Mesothelial cell of epicardium (in vitro differentiated cells): ENCODE measurements around the gene ADARB1. TPM values are rescaled to one million over a fixed set of nuclear protein-coding genes. Genes with fewer than 3 reads are reported as not detected.

Experiments used
- DNase-seq, 2 experiments: peaks; one replicate each; pipeline ENCODE4 v3.0.0; 2021; ENCODE audit warnings: low spot score in 2 of 2; ENCODE audit not compliant: unreplicated experiment in 2 of 2
- H3K27ac Mint-ChIP-seq: 2 replicates; pipeline ENCODE4 v1.8.0; 2021; ENCODE audit warnings: mixed read lengths
- H3K27me3 Mint-ChIP-seq: 2 replicates; pipeline ENCODE4 v1.8.0; 2021; ENCODE audit warnings: low read depth, mixed read lengths
- H3K36me3 Mint-ChIP-seq: 2 replicates; pipeline ENCODE4 v1.8.0; 2021; ENCODE audit warnings: mixed read lengths
- H3K4me1 Mint-ChIP-seq: 2 replicates; pipeline ENCODE4 v1.8.0; 2021; ENCODE audit warnings: mixed read lengths
- H3K4me3 Mint-ChIP-seq: 2 replicates; pipeline ENCODE4 v1.8.0; 2021; ENCODE audit warnings: mild to moderate bottlenecking, moderate library complexity, mixed read lengths
- H3K9me3 Mint-ChIP-seq: 2 replicates; pipeline ENCODE4 v1.8.0; 2021; ENCODE audit warnings: mixed read lengths
- total RNA-seq: library from RNA; stranded (reverse); gene quantifications from 3 replicates; pipeline ENCODE4 v1.2.1, GENCODE V29; 2021
- TF ChIP-seq, protein P1 (sequence below): fragments of 200-600 bp; sonication (generic); IDR thresholded peaks from one replicate; pipeline ENCODE4 v1.5.0; 2021; ENCODE audit warnings: antibody characterized with exemption; ENCODE audit not compliant: unreplicated experiment

Gene ADARB1
- total RNA-seq, 1 donor from 2014 or later: 26.5 TPM

DNA sequence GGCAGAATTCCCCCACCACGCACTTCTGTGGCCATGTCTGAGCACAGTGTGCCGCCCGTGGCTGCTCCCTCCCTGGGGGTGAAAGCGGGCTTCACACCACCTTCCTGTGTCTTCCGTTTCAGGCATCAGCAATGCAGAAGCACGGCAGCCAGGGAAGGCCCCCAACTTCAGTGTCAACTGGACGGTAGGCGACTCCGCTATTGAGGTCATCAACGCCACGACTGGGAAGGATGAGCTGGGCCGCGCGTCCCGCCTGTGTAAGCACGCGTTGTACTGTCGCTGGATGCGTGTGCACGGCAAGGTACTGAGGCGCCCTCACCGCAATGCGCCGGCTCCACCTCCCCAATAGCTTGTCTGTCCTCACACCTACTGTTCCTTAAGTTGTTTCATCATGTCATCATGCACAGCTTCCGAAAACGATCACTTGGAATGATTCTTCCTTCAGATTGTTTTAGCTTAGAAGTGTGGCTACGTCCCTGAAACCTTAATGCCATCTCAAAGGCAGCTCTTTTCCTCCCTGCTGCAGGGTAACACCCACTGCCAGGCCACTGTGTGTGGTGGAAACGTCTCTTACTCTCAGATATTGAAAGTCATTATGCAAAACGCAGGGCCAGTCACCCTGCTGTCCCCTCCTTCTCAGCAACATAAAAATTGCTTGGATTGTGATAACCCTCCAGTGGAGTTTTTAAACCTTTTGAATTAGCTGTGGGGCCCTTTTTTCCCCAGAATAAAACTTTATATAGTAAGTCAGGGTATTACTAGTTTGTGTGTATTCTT lies 146.5 kb downstream of the ADARB1 start:
- Mint-ChIP-seq H3K4me3 (no peak overlapping the region), H3K27ac (no peak overlapping the region)

DNA sequence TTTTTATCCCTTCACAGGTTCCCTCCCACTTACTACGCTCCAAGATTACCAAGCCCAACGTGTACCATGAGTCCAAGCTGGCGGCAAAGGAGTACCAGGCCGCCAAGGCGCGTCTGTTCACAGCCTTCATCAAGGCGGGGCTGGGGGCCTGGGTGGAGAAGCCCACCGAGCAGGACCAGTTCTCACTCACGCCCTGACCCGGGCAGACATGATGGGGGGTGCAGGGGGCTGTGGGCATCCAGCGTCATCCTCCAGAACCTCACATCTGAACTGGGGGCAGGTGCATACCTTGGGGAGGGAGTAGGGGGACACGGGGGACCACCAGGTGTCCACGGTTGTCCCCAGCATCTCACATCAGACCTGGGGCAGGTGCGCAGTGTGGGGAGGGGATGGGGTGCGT lies 147.6 kb downstream of the ADARB1 start:
- H3K36me3 Mint-ChIP-seq: peaks cover 22% of the 10 kb centered on the region
- H3K4me1 Mint-ChIP-seq: peaks cover 4% of the 10 kb centered on the region
- H3K27me3 Mint-ChIP-seq: no peaks in the 10 kb centered on the region

More for the DNA sequence above, 146.5 kb downstream of the ADARB1 start:
- Mint-ChIP-seq H3K36me3 (peaks cover 32% of the 10 kb centered on the region), H3K9me3 (peaks cover 28% of the 10 kb centered on the region), H3K27me3 (no peaks in the 10 kb centered on the region), H3K4me1 (peaks cover 4% of the 10 kb centered on the region)
- TF ChIP-seq, protein P1, sequence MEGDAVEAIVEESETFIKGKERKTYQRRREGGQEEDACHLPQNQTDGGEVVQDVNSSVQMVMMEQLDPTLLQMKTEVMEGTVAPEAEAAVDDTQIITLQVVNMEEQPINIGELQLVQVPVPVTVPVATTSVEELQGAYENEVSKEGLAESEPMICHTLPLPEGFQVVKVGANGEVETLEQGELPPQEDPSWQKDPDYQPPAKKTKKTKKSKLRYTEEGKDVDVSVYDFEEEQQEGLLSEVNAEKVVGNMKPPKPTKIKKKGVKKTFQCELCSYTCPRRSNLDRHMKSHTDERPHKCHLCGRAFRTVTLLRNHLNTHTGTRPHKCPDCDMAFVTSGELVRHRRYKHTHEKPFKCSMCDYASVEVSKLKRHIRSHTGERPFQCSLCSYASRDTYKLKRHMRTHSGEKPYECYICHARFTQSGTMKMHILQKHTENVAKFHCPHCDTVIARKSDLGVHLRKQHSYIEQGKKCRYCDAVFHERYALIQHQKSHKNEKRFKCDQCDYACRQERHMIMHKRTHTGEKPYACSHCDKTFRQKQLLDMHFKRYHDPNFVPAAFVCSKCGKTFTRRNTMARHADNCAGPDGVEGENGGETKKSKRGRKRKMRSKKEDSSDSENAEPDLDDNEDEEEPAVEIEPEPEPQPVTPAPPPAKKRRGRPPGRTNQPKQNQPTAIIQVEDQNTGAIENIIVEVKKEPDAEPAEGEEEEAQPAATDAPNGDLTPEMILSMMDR: no peak
- no peak for DNase-seq

DNA sequence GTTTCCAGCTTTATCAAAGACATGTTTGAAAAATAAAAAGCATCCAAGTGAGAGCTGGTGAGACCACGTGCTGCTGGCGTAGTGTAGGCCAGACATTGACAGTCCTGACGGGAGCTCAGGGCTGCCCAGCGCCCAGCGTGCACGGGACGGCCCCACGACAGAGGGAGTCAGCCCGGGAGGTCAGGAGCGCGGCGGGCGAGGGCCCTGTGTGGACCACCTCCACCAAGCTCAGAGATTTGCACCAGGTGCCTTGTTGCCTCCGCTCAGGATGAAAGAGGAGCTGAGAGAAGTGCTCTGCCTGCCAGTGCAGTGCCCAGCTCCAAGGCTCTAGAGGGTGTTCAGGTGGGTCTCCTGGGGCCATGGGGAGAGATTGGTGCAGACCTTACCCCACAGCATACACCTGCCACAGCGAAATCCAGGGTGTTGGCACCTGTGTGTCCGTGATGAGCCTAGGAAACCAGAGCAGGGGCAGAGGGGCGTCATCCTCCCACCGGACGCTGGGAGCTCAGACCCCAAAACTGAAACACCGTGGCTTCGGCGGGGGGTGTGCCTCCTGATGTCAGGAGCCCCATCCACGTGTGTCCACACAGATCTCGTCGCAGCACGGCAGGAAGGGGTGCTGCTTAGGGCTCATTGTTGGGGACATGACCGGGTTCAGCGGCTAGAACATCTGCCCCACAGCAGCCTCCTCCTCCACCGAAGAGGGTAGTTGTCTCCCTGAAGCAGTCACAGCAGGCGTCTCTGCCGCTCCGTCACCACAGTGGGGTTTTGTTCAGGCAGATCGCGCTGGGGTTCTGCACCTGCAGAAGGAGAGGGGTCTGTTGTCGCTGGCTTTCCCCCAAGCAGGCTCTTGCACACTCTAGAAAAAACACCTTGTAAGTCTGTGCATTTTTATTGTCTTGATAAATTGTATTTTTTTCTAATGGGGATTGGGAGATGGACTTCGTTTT lies 149.1 kb downstream of the ADARB1 start:
- TF ChIP-seq, protein P1: no peak
- DNase-seq: no peak
- Mint-ChIP-seq H3K9me3 (peaks cover 2% of the 10 kb centered on the region), H3K27ac (no peak overlapping the region), H3K4me3 (no peak overlapping the region), H3K27me3 (no peaks in the 10 kb centered on the region), H3K4me1 (peaks cover 9% of the 10 kb centered on the region), H3K36me3 (peaks cover 8% of the 10 kb centered on the region)

More for the DNA sequence above, 147.6 kb downstream of the ADARB1 start:
- DNase-seq: no peak
- Mint-ChIP-seq H3K9me3 (peaks cover 17% of the 10 kb centered on the region), H3K4me3 (no peak overlapping the region), H3K27ac (no peak overlapping the region)
- TF ChIP-seq, protein P1: no peak

DNA sequence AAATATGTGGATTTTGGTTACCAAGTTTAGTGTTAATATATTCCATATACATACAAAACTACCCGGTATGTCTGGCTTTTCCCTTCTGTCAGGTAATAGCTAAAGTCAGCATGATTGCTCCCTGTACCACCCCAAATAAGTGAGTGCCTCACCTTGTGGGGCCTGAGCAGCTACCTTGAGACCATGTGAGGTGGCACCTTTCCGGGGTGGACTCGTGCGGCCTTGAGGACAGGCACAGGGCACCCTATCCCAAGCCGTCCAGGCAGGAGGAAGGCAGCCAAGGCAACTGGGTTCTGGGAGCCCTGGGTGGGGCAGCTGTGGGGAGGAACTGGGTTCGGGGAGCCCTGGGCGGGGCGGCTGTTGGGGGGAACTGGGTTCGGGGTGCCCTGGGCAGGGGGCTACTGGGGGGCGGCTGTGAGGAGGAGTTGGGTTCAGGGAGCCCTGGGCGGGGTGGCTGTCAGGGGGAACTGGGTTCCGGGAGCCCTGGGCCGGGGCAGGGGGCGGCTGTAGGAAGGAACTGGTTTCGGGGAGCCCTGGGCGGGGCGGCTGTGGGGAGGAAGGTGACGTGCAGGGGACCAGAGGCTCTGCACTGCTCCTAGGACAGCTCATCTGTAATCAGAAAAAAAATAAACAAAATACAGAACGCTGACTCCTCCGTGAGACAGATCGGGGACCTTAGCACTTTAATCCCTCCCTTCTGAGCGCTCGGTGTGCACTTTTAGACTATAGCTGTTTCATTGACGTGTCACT lies 150.0 kb downstream of the ADARB1 start:
- Mint-ChIP-seq H3K36me3 (peaks cover 5% of the 10 kb centered on the region), H3K4me3 (no peak overlapping the region), H3K4me1 (peaks cover 10% of the 10 kb centered on the region), H3K9me3 (no peaks in the 10 kb centered on the region), H3K27ac (no peak overlapping the region), H3K27me3 (no peaks in the 10 kb centered on the region)
- TF ChIP-seq, protein P1: no peak
- DNase-seq: no peak

DNA sequence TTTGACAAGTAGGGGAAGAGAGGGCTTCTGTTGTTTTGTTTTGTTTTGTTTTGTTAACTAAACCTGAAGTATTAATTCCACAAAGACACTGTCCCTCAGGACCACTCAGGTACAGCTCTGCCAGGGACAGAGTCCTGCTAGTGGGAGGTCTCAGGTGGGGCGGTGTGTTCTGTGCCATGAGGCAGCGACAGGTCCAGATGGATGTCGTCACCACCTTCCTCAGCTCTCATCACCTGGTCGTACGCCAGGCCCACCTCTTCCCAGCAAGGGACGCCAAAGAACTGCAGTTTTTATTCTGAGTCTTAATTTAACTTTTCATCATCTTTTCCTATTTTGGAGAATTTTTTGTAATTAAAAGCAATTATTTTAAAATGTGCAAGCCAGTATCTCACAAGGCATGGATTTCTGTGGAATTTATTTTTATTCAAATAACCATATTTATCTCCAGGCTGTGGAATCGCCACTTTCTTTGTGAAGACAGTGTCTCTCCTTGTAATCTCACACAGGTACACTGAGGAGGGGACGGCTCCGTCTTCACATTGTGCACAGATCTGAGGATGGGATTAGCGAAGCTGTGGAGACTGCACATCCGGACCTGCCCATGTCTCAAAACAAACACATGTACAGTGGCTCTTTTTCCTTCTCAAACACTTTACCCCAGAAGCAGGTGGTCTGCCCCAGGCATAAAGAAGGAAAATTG lies 150.8 kb downstream of the ADARB1 start:
- Mint-ChIP-seq H3K27ac (no peak overlapping the region), H3K4me1 (peaks cover 6% of the 10 kb centered on the region), H3K9me3 (no peaks in the 10 kb centered on the region), H3K4me3 (no peak overlapping the region), H3K27me3 (no peaks in the 10 kb centered on the region), H3K36me3 (peaks cover 5% of the 10 kb centered on the region)
- DNase-seq: no peak
- TF ChIP-seq, protein P1: no peak
